ELR (cell line): ENCODE results near the gene GRIN3B.
"Not testable (repeated sequence)": the region's sequence is repeated elsewhere in the genome, so short reads cannot be mapped to it uniquely, and the experiment has no call there.

Experiments used
- DNase-seq: peaks from one replicate; pipeline ENCODE4 v3.0.0-alpha.2; 2015; ENCODE audit warnings: low read depth

The GRIN3B gene

GRCh38 chr19:1000095-1000494 lies at the start of gene GRIN3B:
Gene GRIN3B, plus strand, starts transcription at chr19:1000419. Its CDS starts 19 bp downstream, at chr19:1000438.
- DNase-seq, result peak; percentile 60

DNA sequence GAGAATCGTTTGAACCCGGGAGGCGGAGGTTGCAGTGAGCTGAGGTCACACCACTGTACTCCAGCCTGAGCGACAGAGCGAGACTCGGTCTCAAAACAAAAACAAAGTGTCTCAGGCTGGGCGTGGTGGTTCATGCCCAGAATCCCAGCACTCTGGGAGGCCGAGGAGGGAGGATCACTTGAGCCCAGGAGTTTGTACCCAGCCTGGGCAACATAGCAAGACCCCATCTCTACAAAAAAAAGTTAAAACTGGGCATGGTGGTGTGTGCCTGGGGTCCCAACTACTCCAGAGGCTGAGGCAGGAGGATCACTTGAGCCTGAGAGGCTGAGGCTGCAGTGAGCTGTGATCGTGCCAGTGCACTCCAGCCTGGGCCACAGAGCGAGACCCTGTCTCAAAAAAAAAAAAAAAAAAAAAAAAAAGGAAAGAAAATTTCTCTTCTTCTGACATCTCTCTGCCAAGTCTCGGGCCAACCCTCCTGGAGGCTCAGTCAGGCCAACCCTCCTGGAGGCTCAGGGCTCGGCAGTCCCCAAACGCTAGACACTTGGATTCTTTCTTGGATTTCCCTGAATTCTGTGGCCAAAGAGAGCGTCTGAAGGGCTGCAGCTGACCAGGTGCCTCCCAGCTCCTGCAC lies 48.1 kb upstream of the GRIN3B start:
- DNase-seq, result no peak

- DNase-seq, result peak; percentile 41
Observed at GRCh38 chr19:952680-953444, 47.4 kb upstream of the GRIN3B start.

DNA sequence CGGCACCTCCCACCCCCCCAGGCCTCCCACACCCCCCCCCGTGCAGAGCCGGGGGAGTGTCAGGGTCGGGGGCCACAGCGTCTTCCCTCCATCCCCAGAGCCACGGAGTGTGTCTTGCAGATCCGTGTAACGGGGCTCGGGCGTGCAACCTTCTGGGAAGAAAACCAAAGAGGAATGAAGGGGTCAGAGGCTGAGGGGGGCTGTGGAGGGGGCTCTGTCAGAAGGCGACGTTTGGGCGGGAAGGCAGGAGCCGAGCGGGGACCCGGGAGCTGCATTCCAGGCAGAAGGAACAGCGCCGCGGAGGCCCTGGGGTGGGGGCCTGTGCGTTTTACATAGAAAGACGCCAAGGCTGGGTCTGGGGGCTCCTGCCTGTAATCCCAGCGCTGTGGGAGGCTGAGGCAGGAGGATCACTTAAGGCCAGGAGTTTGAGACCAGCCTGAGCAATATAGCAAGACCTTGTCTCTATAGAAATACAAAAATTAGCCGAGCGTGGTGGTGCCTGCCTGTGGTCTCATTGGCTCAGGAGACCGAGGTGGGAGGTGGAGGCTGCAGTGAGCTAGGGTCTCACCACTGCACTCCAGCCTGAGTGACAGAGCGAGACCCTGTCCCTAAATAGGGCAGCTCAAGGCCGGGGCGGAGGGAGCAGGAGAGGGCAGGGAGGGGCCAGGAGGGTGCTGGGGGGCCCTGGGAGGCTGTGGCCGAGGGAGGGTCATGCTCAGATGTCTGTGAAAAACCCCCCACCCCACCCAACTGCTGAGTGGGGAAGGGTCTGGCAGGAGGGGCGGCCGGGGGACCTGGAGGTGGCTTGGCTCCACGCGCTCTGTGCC lies 46.6 kb upstream of the GRIN3B start:
- no peak for DNase-seq

DNA sequence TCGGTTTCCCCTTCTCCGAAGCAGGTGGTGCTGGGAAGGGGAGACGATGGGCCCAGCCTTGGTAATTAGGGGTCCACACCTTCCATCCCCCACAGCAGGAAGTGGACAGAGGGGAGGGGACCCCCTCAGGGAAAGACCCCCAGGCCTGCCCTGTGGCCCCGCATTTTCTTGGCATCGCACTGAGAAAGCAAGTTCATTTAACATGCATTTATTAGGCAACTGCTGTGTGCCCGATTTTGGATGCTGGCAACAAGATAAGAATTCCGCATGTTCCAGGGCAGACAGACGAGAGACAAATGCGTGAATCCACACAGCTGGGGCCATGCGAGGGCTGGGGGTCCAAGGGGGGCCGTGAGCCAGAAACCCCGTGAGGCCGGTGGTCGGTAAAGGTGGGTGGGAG lies 45.9 kb upstream of the GRIN3B start:
- DNase-seq, result no peak

DNA sequence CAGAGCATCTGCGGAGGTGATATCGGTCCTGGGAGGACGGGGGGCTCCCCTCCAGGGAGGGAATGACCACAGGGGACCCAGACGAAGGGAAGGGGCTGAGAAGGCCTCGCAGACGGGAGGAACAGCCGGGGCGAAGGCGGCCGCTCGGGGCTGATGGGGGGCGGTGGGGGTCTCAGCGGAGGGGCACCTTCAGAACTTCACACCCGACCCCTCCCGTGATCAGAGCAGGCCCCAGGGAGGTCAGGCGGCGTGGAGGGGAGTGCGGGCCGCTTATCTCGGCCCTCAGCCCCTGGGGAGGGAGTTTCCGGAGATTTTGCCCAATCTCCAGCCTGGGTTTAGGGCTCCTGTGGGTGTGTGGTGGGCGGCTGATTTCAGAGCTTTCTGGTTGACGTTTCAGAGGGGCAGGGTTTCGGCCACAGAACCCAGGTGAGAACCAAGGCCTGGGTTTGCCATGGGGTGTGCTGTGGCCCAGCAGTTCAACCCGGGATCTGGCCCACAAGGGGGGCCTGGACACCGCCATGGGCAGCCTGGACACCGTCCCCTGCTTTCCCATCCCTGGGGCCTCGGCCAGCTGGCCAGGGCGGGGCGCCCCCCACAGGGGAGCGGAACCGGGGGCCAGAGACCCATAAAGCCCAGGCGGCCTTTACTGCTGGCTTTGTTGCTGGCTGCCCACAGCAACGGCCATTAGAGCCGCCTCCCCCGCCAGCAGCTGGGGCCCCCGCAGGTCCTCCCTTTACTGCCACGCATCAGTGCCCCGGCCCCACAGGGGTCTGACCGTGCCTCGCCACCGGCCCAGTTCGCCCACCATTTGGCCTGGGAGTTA lies 45.3 kb upstream of the GRIN3B start:
- DNase-seq, result no peak

- no peak for DNase-seq
Observed at GRCh38 chr19:955803-956765, 44.1 kb upstream of the GRIN3B start.

- DNase-seq, result peak; percentile 65
Observed at GRCh38 chr19:956766-957440, 43.3 kb upstream of the GRIN3B start.

GRCh38 chr19:957578-957977 lies 42.6 kb upstream of the GRIN3B start:
- DNase-seq, result not testable (repeated sequence)

GRCh38 chr19:958967-959855 lies 41.0 kb upstream of the GRIN3B start:
- DNase-seq, result peak; percentile 74

- DNase-seq, result no peak
Observed at GRCh38 chr19:960020-960419, 40.2 kb upstream of the GRIN3B start.

- no peak for DNase-seq
Observed at GRCh38 chr19:960601-960938, 39.6 kb upstream of the GRIN3B start.

GRCh38 chr19:961866-962620 lies 38.2 kb upstream of the GRIN3B start:
- DNase-seq, result peak; percentile 72

- DNase-seq, result no peak
Observed at GRCh38 chr19:962683-963400, 37.4 kb upstream of the GRIN3B start.

- DNase-seq, result no peak
Observed at GRCh38 chr19:963486-963951, 36.7 kb upstream of the GRIN3B start.

DNA sequence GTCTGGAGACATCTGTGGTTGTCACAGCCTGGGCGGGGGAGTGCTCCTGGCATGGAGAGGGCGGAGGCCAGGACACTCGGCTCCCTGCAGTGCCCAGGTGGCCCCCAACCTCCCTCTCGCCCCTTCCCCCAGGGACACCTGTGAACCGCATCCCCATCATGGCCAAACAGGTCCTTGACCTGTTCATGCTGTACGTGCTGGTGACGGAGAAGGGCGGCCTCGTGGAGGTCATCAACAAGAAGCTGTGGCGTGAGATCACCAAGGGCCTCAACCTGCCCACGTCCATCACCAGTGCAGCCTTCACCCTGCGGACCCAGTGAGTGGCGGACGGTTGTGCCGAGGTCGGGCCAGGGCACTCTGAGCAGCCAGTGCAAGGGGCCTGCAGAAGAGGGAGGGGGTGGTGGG lies 36.1 kb upstream of the GRIN3B start:
- DNase-seq, result no peak
